ENCODE data around the gene HERPUD1. TPM values are rescaled to one million over a fixed set of nuclear protein-coding genes. Genes with fewer than 3 reads are reported as not detected.

Gene HERPUD1
- total and polyA plus RNA-seq, 9 of the 15 experiments (the other 6 are each of a cell fraction or from before 2014, with no cell fraction given): 14.2 to 60.7 (median 37.4) TPM

DNA sequence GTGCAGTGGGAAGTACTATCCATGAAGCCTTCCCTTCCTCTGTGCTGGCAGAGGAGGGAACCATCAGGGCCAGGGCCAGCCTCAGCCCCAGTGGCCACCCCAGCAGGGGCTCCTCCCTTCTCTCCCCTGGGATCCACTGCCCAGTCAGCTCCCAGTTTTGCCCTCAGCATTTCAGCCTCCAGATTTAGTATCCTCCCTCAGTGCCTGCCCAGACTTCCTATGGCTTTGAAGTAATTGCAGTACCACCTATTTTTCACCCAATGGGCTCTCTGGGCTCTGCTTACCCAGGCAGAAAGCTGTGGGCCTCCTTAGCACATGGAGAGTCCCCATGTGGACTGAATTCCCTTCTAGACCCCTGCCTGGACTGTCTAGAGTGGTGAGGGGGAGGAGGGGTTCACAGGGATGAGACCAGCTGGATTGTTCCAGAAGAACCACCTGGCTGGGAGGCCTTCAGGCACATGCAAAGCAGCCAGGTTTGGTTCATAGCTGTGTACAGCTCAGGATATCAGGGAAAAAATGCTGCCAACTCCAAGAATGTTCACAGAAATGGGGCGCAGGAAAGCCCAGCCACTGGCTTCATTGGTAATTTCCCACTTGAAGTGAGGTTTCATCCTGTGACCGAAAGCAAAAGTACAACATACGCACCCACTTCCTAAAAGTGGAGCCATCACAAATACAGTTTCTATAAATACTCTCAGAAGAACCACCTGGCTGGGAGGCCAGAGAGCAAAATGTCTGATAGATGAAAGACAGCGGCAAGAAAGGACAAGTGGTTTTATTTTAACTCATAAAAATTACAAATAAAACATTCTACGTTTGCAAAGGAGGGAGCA lies 15.2 kb upstream of the HERPUD1 start:
- intact Hi-C loops (cut with micrococcal nuclease) (no loop called here), in situ Hi-C loops (cut with MboI) (no loop called here)
- H2AFZ ChIP-seq (ENCODE audit: low read depth, low read length): no peak overlapping the region
- FAIRE-seq (no peak), DNase-seq (ENCODE audit: extremely low read depth in 1 of 4, low spot score in 3 of 4) (no peak), ATAC-seq (no peak)
- peaks cover 5% of the 10 kb centered on the region for H3K9me1 ChIP-seq (ENCODE audit: control insufficient read depth, insufficient read depth, low read length)
- H3K4me1 ChIP-seq (replicated peaks in 1 of 2; ENCODE audit: control insufficient read depth in 2 of 2, insufficient read depth in 2 of 2, low read length in 2 of 2): no peaks in the 10 kb centered on the region; a peak in 1 of 5 replicates
- no peaks in the 10 kb centered on the region for H3K79me2 ChIP-seq (ENCODE audit: control insufficient read depth, insufficient read depth, low read length)
- peaks cover 58 to 77% of the 10 kb centered on the region in 2 experiments for H3K27me3 ChIP-seq (ENCODE audit: control insufficient read depth in 2 of 2, insufficient read depth in 2 of 2, low read length in 2 of 2)
- no peaks in the 10 kb centered on the region for H3K36me3 ChIP-seq (ENCODE audit: control insufficient read depth, insufficient read depth, low read length)
- no peak overlapping the region for H3K9ac ChIP-seq (ENCODE audit: insufficient read depth in 1 of 2, low read depth in 2 of 2, low read length in 2 of 2)
- no peak for TF ChIP-seq TBP (optimal IDR thresholded peaks at IDR 0.05; ENCODE audit: low read depth, low read length)
- TF ChIP-seq RFX7 (CRISPR knock-in tag; IDR thresholded peaks at IDR 0.05): no peak
- no peak for TF ChIP-seq HDAC2 (IDR thresholded peaks at IDR 0.05)
- no peak for TF ChIP-seq ZNF253 (CRISPR knock-in tag; conservative IDR thresholded peaks at IDR 0.05)
- no peak for TF ChIP-seq L3MBTL2 (IDR thresholded peaks at IDR 0.05)
- TF ChIP-seq HNRNPLL (IDR thresholded peaks at IDR 0.05; ENCODE audit: low read depth, low read length, poor library complexity, severe bottlenecking): no peak
- no peak for TF ChIP-seq NR1H2 (CRISPR knock-in tag; IDR thresholded peaks at IDR 0.05)
- TF ChIP-seq, protein P1, sequence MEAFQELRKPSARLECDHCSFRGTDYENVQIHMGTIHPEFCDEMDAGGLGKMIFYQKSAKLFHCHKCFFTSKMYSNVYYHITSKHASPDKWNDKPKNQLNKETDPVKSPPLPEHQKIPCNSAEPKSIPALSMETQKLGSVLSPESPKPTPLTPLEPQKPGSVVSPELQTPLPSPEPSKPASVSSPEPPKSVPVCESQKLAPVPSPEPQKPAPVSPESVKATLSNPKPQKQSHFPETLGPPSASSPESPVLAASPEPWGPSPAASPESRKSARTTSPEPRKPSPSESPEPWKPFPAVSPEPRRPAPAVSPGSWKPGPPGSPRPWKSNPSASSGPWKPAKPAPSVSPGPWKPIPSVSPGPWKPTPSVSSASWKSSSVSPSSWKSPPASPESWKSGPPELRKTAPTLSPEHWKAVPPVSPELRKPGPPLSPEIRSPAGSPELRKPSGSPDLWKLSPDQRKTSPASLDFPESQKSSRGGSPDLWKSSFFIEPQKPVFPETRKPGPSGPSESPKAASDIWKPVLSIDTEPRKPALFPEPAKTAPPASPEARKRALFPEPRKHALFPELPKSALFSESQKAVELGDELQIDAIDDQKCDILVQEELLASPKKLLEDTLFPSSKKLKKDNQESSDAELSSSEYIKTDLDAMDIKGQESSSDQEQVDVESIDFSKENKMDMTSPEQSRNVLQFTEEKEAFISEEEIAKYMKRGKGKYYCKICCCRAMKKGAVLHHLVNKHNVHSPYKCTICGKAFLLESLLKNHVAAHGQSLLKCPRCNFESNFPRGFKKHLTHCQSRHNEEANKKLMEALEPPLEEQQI (IDR thresholded peaks at IDR 0.05): no peak
- no peak for TF ChIP-seq FOXP1 (CRISPR knock-in tag; IDR thresholded peaks at IDR 0.05)
- no peak for TF ChIP-seq NR4A1 (CRISPR knock-in tag; IDR thresholded peaks at IDR 0.05)
- TF ChIP-seq NR4A1 (tag; IDR thresholded peaks at IDR 0.05): no peak
- H3K4me2 ChIP-seq (ENCODE audit: insufficient read depth, low read length): no peak overlapping the region
- ChIA-PET POLR2A (interaction anchor here (5.5 kb wide), 1 partner anchor 15 kb away, joined by 79 read pairs; the partner anchor contains the start of gene HERPUD1), CTCF (ENCODE audit: low intra/inter-chr PET ratio) (no interaction called here)
- no peak overlapping the region for H3K27ac ChIP-seq (ENCODE audit: extremely low read depth, low read depth, low read length)
- no TSS peak for BruUV-seq (replicated peaks)
- peaks cover 4% of the 10 kb centered on the region for H4K20me1 ChIP-seq (replicated peaks; ENCODE audit: control insufficient read depth, insufficient read depth, low read length)
- H3K9me3 ChIP-seq (replicated peaks; ENCODE audit: control insufficient read depth, insufficient read depth, low read depth, low read length): no peaks in the 10 kb centered on the region
- 6% methylated on average over 5 of the region's 5 CpGs for WGBS (ENCODE audit: insufficient coverage, low coverage, missing lambda C conversion rate)
- H3K4me3 ChIP-seq: no peak overlapping the region
